IgD-negative memory B cell (primary cell): Measurements from ENCODE around the gene CBFA2T3. TPM values are rescaled to one million over a fixed set of nuclear protein-coding genes. Genes with fewer than 3 reads are reported as not detected.

Experiments used
- H3K27ac Mint-ChIP-seq, 3 donors: one replicate each; pipeline ENCODE4 v1.8.0; 2020 to 2022; ENCODE audit warnings: mild to moderate bottlenecking in 3 of 3, mixed read lengths in 3 of 3, moderate library complexity in 1 of 3
- H3K27me3 Mint-ChIP-seq: one replicate; pipeline ENCODE4 v1.8.0; 2021; ENCODE audit warnings: mixed read lengths
- H3K36me3 Mint-ChIP-seq: one replicate; pipeline ENCODE4 v1.8.0; 2020; ENCODE audit warnings: mild to moderate bottlenecking, mixed read lengths
- H3K4me1 Mint-ChIP-seq, 3 donors: one replicate each; pipeline ENCODE4 v1.8.0; 2020 to 2022; ENCODE audit warnings: mixed read lengths in 3 of 3, mild to moderate bottlenecking in 1 of 3
- H3K4me3 Mint-ChIP-seq, 4 donors: one replicate each; pipeline ENCODE4 v1.8.0; 2020 to 2022; ENCODE audit warnings: mild to moderate bottlenecking in 4 of 4, mixed read lengths in 4 of 4, moderate library complexity in 3 of 4
- H3K9me3 Mint-ChIP-seq, 3 donors: one replicate each; pipeline ENCODE4 v1.8.0; 2020 to 2021; ENCODE audit warnings: mixed read lengths in 3 of 3, mild to moderate bottlenecking in 1 of 3
- polyA plus RNA-seq: library from polyadenylated mRNA; unstranded; fragments of 300-500 nt; fragmentation: Illumina TruSeq; gene quantifications from one replicate; pipeline ENCODE4 v1.2.3, GENCODE V29; 2021

Gene CBFA2T3
- polyA plus RNA-seq, 1 donor from 2014 or later, result 38.8 TPM

- H3K4me1 Mint-ChIP-seq, result peaks cover 1 to 11% (median 9%) of the 10 kb centered on the region in 3 donors
- H3K9me3 Mint-ChIP-seq, result no peaks in the 10 kb centered on the region
- H3K36me3 Mint-ChIP-seq, result no peaks in the 10 kb centered on the region
- no peaks in the 10 kb centered on the region for H3K27me3 Mint-ChIP-seq
- no peak overlapping the region for H3K4me3 Mint-ChIP-seq
- no peak overlapping the region for H3K27ac Mint-ChIP-seq
Measured at GRCh38 chr16:88862968-88863367, 114.0 kb downstream of the CBFA2T3 start.

- H3K27me3 Mint-ChIP-seq, result no peaks in the 10 kb centered on the region
- H3K36me3 Mint-ChIP-seq, result no peaks in the 10 kb centered on the region
- peak overlapping the region in 1 of 4 donors; percentile 82 for H3K4me3 Mint-ChIP-seq
- peak overlapping the region in 1 of 3 donors; percentile 51 for H3K27ac Mint-ChIP-seq
- peaks cover 6 to 16% (median 13%) of the 10 kb centered on the region in 3 donors for H3K4me1 Mint-ChIP-seq
- H3K9me3 Mint-ChIP-seq, result no peaks in the 10 kb centered on the region
Measured at GRCh38 chr16:88861359-88861758, 115.6 kb downstream of the CBFA2T3 start.

- H3K36me3 Mint-ChIP-seq, result no peaks in the 10 kb centered on the region
- no peaks in the 10 kb centered on the region for H3K9me3 Mint-ChIP-seq
- H3K4me1 Mint-ChIP-seq, result peaks cover 17 to 26% (median 23%) of the 10 kb centered on the region in 3 donors
- peak overlapping the region in 2 of 3 donors; percentile 23 to 74 for H3K27ac Mint-ChIP-seq
- peak overlapping the region in 3 of 4 donors; percentile 57 to 95 (median 63) for H3K4me3 Mint-ChIP-seq
- no peaks in the 10 kb centered on the region for H3K27me3 Mint-ChIP-seq
Measured at GRCh38 chr16:88859381-88860091, 117.5 kb downstream of the CBFA2T3 start.

- Mint-ChIP-seq H3K4me1 (peaks cover 18 to 26% (median 25%) of the 10 kb centered on the region in 3 donors), H3K9me3 (no peaks in the 10 kb centered on the region), H3K4me3 (peak overlapping the region; percentile 95 to 100 (median 98)), H3K36me3 (no peaks in the 10 kb centered on the region), H3K27ac (peak overlapping the region; percentile 54 to 95 (median 87)), H3K27me3 (no peaks in the 10 kb centered on the region)
Measured at GRCh38 chr16:88857728-88858339, 119.2 kb downstream of the CBFA2T3 start.

GRCh38 chr16:88856828-88857727 lies 119.9 kb downstream of the CBFA2T3 start, which contains the start of the genes GALNS and TRAPPC2L:
Gene GALNS (minus strand): TSS chr16:88856947. CDS start chr16:88856877, 70 bp downstream.
Gene TRAPPC2L (plus strand): TSS chr16:88857127. CDS start chr16:88857151, 24 bp downstream.
- H3K4me1 Mint-ChIP-seq, result peaks cover 18 to 29% (median 28%) of the 10 kb centered on the region in 3 donors
- no peaks in the 10 kb centered on the region for H3K36me3 Mint-ChIP-seq
- peak within 1 kb of the TSS; percentile 74 to 97 (median 95) for H3K27ac Mint-ChIP-seq
- H3K27me3 Mint-ChIP-seq, result no peaks in the 10 kb centered on the region
- no peaks in the 10 kb centered on the region for H3K9me3 Mint-ChIP-seq
- H3K4me3 Mint-ChIP-seq, result peak within 1 kb of the TSS; percentile 96 to 100 (median 98)

GRCh38 chr16:88856122-88856827 lies 120.7 kb downstream of the CBFA2T3 start:
- H3K4me3 Mint-ChIP-seq, result peak overlapping the region; percentile 90 to 99 (median 97)
- no peaks in the 10 kb centered on the region for H3K36me3 Mint-ChIP-seq
- H3K9me3 Mint-ChIP-seq, result no peaks in the 10 kb centered on the region
- H3K27me3 Mint-ChIP-seq, result no peaks in the 10 kb centered on the region
- H3K4me1 Mint-ChIP-seq, result peaks cover 18 to 30% (median 28%) of the 10 kb centered on the region in 3 donors
- peak overlapping the region in 2 of 3 donors; percentile 85 to 97 for H3K27ac Mint-ChIP-seq

GRCh38 chr16:88855736-88856121 lies 121.3 kb downstream of the CBFA2T3 start:
- peak overlapping the region in 2 of 3 donors; percentile 85 to 97 for H3K27ac Mint-ChIP-seq
- no peaks in the 10 kb centered on the region for H3K36me3 Mint-ChIP-seq
- H3K4me1 Mint-ChIP-seq, result peaks cover 18 to 30% (median 28%) of the 10 kb centered on the region in 3 donors
- peak overlapping the region; percentile 74 to 98 (median 91) for H3K4me3 Mint-ChIP-seq
- no peaks in the 10 kb centered on the region for H3K9me3 Mint-ChIP-seq
- H3K27me3 Mint-ChIP-seq, result no peaks in the 10 kb centered on the region

- H3K9me3 Mint-ChIP-seq, result no peaks in the 10 kb centered on the region
- peaks cover 18 to 30% (median 28%) of the 10 kb centered on the region in 3 donors for H3K4me1 Mint-ChIP-seq
- peak overlapping the region; percentile 64 to 97 (median 78) for H3K27ac Mint-ChIP-seq
- no peaks in the 10 kb centered on the region for H3K36me3 Mint-ChIP-seq
- H3K4me3 Mint-ChIP-seq, result peak overlapping the region; percentile 59 to 98 (median 82)
- H3K27me3 Mint-ChIP-seq, result no peaks in the 10 kb centered on the region
Measured at GRCh38 chr16:88855176-88855575, 121.8 kb downstream of the CBFA2T3 start.

GRCh38 chr16:88854306-88855111 lies 122.5 kb downstream of the CBFA2T3 start:
- Mint-ChIP-seq H3K36me3 (no peaks in the 10 kb centered on the region), H3K4me1 (peaks cover 18 to 28% (median 25%) of the 10 kb centered on the region in 3 donors), H3K27me3 (no peaks in the 10 kb centered on the region), H3K4me3 (peak overlapping the region in 3 of 4 donors; percentile 59 to 98 (median 90)), H3K9me3 (no peaks in the 10 kb centered on the region), H3K27ac (peak overlapping the region; percentile 64 to 97 (median 78))

- peaks cover 18 to 23% (median 21%) of the 10 kb centered on the region in 3 donors for H3K4me1 Mint-ChIP-seq
- peak overlapping the region in 1 of 4 donors; percentile 38 for H3K4me3 Mint-ChIP-seq
- H3K27me3 Mint-ChIP-seq, result no peaks in the 10 kb centered on the region
- no peak overlapping the region for H3K27ac Mint-ChIP-seq
- no peaks in the 10 kb centered on the region for H3K36me3 Mint-ChIP-seq
- H3K9me3 Mint-ChIP-seq, result no peaks in the 10 kb centered on the region
Measured at GRCh38 chr16:88853325-88853941, 123.6 kb downstream of the CBFA2T3 start.

- Mint-ChIP-seq H3K4me1 (peaks cover 12 to 15% (median 14%) of the 10 kb centered on the region in 3 donors), H3K27ac (no peak overlapping the region), H3K9me3 (no peaks in the 10 kb centered on the region), H3K4me3 (no peak overlapping the region), H3K36me3 (no peaks in the 10 kb centered on the region), H3K27me3 (no peaks in the 10 kb centered on the region)
Measured at GRCh38 chr16:88851616-88852015, 125.4 kb downstream of the CBFA2T3 start.

- no peaks in the 10 kb centered on the region for H3K36me3 Mint-ChIP-seq
- H3K4me3 Mint-ChIP-seq, result no peak overlapping the region
- no peak overlapping the region for H3K27ac Mint-ChIP-seq
- no peaks in the 10 kb centered on the region for H3K27me3 Mint-ChIP-seq
- H3K9me3 Mint-ChIP-seq, result no peaks in the 10 kb centered on the region
- peaks cover 12 to 13% (median 12%) of the 10 kb centered on the region in 3 donors for H3K4me1 Mint-ChIP-seq
Measured at GRCh38 chr16:88850531-88851199, 126.3 kb downstream of the CBFA2T3 start.
